HepG2 (cell line): Measurements from ENCODE around the gene TBC1D16. TPM values are rescaled to one million over a fixed set of nuclear protein-coding genes. Genes with fewer than 3 reads are reported as not detected.
A peak's percentile ranks its signal among the peaks of the same experiment; 100 is the strongest.

Source experiments
- AFF4 ChIP-seq: sonication (generic); formaldehyde crosslinking; IDR thresholded peaks from 2 replicates; pipeline ENCODE4 v1.4.0; 2020; ENCODE audit warnings: missing genetic modification reagents
- BCLAF1 ChIP-seq: fragments of 450-650 bp; IDR thresholded peaks from 2 replicates; pipeline ENCODE4 v1.6.1; 2017; ENCODE audit warnings: mild to moderate bottlenecking
- DR1 ChIP-seq: sonication (generic); formaldehyde crosslinking; IDR thresholded peaks from 2 replicates; pipeline ENCODE4 v1.8.0; 2021; ENCODE audit warnings: mild to moderate bottlenecking, missing genetic modification reagents, inconsistent platforms
- ERF ChIP-seq: IDR thresholded peaks from 2 replicates; pipeline ENCODE4 v1.6.1; 2018; ENCODE audit warnings: missing biosample characterization, missing genetic modification reagents
- HCFC1 ChIP-seq: fragments of 150-350 bp; IDR thresholded peaks from 2 replicates; pipeline ENCODE4 v1.6.1; 2014; ENCODE audit warnings: low read depth, low read length
- IKZF4 ChIP-seq: sonication (generic); formaldehyde crosslinking; IDR thresholded peaks from 2 replicates; pipeline ENCODE4 v1.5.1; 2020; ENCODE audit warnings: borderline replicate concordance, mild to moderate bottlenecking, low read depth, missing genetic modification reagents; ENCODE audit errors: not compliant biosample characterization
- PAXIP1 ChIP-seq: sonication (generic); formaldehyde crosslinking; conservative IDR thresholded peaks from 2 replicates; pipeline ENCODE4 v1.4.0; 2020; ENCODE audit warnings: mild to moderate bottlenecking, missing genetic modification reagents, moderate library complexity
- POGK ChIP-seq: sonication (generic); formaldehyde crosslinking; conservative IDR thresholded peaks from 2 replicates; pipeline ENCODE4 v1.8.0; 2022; ENCODE audit warnings: mild to moderate bottlenecking, moderate library complexity, missing genetic modification reagents
- TFDP2 ChIP-seq: sonication (generic); formaldehyde crosslinking; IDR thresholded peaks from 2 replicates; pipeline ENCODE4 v1.4.0; 2020; ENCODE audit warnings: missing genetic modification reagents
- ZBTB7B ChIP-seq: sonication (generic); formaldehyde crosslinking; IDR thresholded peaks from 2 replicates; pipeline ENCODE4 v1.4.0; 2020; ENCODE audit warnings: missing genetic modification reagents
- ZFP82 ChIP-seq: sonication (generic); formaldehyde crosslinking; IDR thresholded peaks from 2 replicates; pipeline ENCODE4 v1.5.1; 2020; ENCODE audit warnings: mild to moderate bottlenecking, missing genetic modification reagents, borderline replicate concordance
- ZNF138 ChIP-seq: sonication (generic); formaldehyde crosslinking; IDR thresholded peaks from 2 replicates; pipeline ENCODE4 v1.5.0; 2020; ENCODE audit warnings: mild to moderate bottlenecking, low read depth, missing genetic modification reagents
- ZNF335 ChIP-seq: sonication (generic); formaldehyde crosslinking; IDR thresholded peaks from 2 replicates; pipeline ENCODE4 v1.4.0; 2020; ENCODE audit warnings: missing genetic modification reagents
- ZNF460 ChIP-seq: sonication (generic); formaldehyde crosslinking; IDR thresholded peaks from 2 replicates; pipeline ENCODE4 v1.5.1; 2020; ENCODE audit warnings: missing genetic modification reagents, mild to moderate bottlenecking, borderline replicate concordance
- polyA plus RNA-seq, 8 experiments: library from polyadenylated mRNA; depleted of rRNA in 3 of 8; stranded (reverse) in 7 of 8; unstranded in 1 of 8; fragments of >200 nt; fragmentation: Illumina TruSeq in 4 of 8; extraction: Trizol in 4 of 8; gene quantifications; 2 replicates each; pipeline versions ENCODE4 v1.2.1 to v1.2.3, GENCODE V29; 2011 to 2016; ENCODE audit warnings: low read depth in 4 of 8, missing spikeins in 1 of 8, mixed read lengths in 1 of 8; ENCODE audit not compliant: insufficient read depth in 1 of 8
- total RNA-seq, 5 experiments: library from RNA; depleted of rRNA; stranded (reverse); fragments of >200 nt; fragmentation: Illumina TruSeq; extraction: Trizol; gene quantifications; 2 replicates each; pipeline ENCODE4 v1.2.3, GENCODE V29; 2016; ENCODE audit warnings: low read depth in 1 of 5

TBC1D16 gene
- total and polyA plus RNA-seq, 2 of the 13 experiments (the other 11 are each of a cell fraction or from before 2014, with no cell fraction given) = 14.9 to 24.9 TPM

GRCh38 chr17:80068301-80069222 is 32.9 kb upstream of the TBC1D16 start (continued):
- TF ChIP-seq TFDP2 (CRISPR knock-in tag) (no peak), ZFP82 (CRISPR knock-in tag) (0 out of 2 replicates have a peak, but pooled peaks have one; percentile 58), ZNF335 (CRISPR knock-in tag) (no peak), PAXIP1 (CRISPR knock-in tag) (peak; percentile 50), DR1 (CRISPR knock-in tag) (no peak), IKZF4 (CRISPR knock-in tag) (no peak), ZBTB7B (CRISPR knock-in tag) (peak; percentile 30; the same call in 1 of the 2 replicates), ZNF138 (CRISPR knock-in tag) (no peak), POGK (no peak), ZNF460 (CRISPR knock-in tag) (no peak), ERF (peak; percentile 40; the same call in 1 of the 2 replicates), BCLAF1 (no peak), HCFC1 (no peak), AFF4 (no peak)
